GM12874 (cell line): ENCODE results near the gene CA7.

Experiments
- TF ChIP-seq, protein P1 (sequence below): IDR thresholded peaks from 2 replicates; pipeline ENCODE4 v1.5.1; 2011; ENCODE audit warnings: low read depth, mild to moderate bottlenecking, control low read depth, low read length, moderate library complexity; ENCODE audit not compliant: insufficient read depth

The CA7 gene

DNA sequence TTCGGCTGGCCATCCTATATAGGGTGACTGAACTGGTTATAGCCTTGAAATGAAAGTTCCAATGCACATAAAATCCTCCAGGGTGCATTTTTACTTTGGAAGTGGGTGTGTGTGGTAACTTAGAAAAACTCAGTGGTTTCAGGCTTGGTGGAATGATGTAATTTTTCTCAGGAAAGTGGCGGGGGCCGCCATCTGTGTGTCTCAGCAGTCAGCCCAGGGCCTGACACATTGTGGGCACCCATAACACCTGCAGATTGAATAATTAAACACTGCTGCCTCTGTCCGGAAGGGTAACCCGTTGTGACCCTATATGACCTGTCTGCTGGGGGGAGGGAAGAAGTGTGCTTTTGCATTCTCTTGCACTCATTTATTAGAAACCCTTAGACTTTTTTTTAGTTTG, 33.9 kb downstream of the CA7 start:
- TF ChIP-seq, protein P1, sequence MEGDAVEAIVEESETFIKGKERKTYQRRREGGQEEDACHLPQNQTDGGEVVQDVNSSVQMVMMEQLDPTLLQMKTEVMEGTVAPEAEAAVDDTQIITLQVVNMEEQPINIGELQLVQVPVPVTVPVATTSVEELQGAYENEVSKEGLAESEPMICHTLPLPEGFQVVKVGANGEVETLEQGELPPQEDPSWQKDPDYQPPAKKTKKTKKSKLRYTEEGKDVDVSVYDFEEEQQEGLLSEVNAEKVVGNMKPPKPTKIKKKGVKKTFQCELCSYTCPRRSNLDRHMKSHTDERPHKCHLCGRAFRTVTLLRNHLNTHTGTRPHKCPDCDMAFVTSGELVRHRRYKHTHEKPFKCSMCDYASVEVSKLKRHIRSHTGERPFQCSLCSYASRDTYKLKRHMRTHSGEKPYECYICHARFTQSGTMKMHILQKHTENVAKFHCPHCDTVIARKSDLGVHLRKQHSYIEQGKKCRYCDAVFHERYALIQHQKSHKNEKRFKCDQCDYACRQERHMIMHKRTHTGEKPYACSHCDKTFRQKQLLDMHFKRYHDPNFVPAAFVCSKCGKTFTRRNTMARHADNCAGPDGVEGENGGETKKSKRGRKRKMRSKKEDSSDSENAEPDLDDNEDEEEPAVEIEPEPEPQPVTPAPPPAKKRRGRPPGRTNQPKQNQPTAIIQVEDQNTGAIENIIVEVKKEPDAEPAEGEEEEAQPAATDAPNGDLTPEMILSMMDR, result no peak

DNA sequence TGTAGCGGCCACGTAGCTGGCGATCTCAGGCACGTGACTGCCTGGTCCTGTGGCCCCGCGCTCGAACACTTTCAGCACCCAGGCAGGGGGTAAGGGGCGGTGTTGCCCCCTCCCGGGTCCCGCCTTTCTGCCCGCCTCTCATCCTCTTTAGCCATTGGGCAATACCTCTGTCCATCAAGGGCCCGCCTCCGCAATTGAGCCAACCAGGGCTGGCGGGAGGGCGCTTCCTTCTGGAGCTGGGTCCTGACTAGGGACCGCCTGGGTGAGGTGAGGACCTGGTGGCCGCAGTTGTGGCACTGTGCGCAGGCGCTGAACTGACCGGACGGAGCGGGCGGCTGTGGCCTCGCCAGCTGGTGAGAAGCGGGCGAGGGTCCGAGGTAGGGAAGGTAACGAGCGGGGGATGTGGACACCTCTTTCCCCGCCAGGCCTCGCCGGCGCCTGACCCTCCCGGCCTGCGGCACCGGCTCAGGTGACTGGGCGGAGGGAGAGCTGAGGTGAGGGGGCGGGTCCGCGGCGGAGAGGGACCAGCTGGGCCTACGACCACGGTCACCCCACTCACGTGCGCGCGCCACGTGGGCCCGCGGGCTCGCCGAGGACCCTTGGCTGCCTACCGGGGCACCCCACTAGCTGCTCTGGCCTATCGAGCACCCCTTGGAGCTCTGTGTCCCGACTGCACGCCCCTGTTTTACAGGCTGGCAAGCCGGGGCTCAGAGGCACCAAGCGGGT, 36.2 kb downstream of the CA7 start, which contains the start of gene PDP2:
Gene PDP2, plus strand, starts transcription at position 228 of the 726 bp plus-strand sequence. CDS start 3,770 bp downstream, outside the sequence.
- TF ChIP-seq, protein P1, result no peak

DNA sequence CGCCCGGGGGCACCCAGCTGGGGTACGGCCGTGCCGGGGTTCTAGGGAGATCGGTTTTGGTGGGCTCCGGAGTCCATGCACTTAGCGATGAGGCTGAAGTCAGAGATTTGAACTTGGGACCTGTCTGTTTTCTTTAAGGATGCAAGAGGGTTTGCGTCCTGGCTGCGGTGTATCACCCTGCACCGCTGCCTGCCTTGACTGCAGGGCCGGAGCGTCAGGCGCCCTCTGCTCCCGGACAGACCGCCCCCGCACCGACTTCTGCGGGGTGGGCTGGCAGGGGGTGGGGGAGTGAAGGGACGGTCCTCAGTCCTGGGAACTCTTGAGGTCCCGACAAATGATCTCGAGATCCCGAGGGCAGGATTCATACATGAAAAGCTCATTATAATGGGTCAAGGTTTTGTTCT, 36.8 kb downstream of the CA7 start:
- TF ChIP-seq, protein P1, result no peak

DNA sequence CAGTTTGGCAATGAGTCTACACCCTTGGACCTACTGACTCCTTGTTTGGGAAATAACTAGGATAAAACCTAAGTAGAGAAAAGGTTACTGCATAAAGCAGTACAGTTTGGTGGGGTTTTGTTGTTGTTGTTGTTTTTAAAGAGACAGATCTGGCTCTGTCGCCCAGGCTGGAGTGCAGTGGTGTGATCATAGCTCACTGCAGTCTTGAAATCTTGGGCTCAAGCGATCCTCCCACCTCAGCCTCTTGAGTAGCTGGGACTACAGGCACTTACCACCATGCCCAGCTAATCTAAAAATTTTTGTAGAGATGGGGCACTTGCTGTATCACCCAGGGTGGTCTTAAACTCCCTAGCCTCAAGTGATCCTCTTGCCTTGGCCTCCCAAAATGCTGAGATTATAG, 37.3 kb downstream of the CA7 start:
- TF ChIP-seq, protein P1, result no peak

DNA sequence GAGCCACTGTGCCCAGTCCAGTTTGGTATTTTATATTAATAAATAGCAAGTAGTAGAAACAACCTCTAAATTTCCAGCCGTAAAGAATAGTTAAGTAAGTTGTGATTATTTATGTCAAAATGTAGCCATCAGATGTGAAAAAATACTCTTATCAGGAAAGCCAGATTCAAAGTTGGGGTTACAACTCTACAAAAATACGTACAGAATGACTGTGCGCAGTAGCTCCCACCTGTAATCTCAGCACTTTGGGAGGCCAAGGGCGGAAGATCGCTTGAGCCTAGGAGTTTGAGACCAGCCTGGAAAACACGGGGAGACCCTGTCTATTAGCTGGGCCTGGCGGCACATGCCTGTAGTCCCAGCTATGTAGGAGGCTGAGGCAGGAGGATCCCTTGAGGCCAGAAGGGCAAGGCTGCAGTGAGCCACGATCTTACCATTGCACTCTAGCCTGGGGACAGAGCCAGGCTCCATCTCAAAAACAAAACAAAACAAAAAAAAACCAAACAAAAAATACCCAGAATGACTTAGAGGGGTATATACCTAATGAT, 37.8 kb downstream of the CA7 start:
- TF ChIP-seq, protein P1, result no peak

DNA sequence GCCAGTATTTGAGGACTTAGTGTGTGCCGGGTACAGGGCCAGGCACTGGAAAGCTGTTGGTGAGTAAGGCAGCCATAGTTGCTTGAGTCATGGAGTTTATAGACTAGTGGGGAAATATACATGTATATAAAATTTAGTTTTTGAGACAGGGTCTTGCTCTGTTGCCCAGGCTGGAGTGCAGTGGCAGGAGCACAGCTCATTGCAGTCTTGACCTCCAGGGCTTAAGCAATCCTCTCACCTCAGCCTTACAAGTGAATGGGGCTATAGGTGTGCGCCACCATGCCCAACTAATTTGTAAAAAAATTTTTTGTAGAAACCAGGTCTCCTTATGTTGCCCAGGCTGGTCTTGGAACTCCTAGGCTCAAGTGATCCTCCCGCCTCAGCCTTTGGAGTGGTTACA, 38.5 kb downstream of the CA7 start:
- TF ChIP-seq, protein P1, result no peak

DNA sequence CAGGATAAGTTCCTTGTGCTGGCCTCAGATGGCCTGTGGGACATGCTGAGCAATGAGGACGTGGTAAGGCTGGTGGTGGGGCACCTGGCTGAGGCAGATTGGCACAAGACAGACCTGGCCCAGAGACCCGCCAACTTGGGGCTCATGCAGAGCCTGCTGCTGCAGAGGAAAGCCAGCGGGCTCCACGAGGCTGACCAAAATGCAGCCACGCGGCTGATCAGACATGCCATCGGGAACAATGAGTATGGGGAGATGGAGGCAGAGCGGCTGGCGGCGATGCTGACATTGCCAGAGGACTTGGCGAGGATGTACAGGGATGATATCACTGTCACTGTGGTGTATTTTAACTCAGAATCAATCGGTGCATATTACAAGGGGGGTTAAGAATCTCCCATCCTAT, 41.3 kb downstream of the CA7 start:
- TF ChIP-seq, protein P1, result no peak
